NCI-H2227 treated with DMSO at 0.1 percent for 48 hours (cell line): ENCODE data around the gene NEUROD4.

ENCODE experiments used
- DNase-seq: peaks from one replicate; lab custom pipeline; 2025; lab: John Stamatoyannopoulos, UW

Gene NEUROD4

DNA sequence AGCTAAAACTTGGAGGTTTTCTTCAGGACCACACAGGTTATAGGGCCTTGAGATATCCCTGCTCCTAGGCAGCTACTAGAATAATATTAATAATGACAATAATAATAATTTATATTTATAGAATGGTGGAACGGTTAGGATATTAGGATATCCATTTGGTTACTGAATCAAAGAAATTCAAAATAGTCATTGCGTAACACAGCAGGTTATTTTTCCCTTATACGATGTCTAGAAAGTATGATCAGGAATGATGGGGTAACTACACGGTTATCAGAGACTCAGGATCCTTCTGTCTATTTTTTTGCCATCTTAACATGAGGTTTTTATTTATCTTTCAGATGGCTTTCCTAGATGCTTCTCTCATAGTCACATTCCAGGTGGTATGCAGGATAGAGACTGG is 39.0 kb downstream of the NEUROD4 start:
- DNase-seq: no peak

DNA sequence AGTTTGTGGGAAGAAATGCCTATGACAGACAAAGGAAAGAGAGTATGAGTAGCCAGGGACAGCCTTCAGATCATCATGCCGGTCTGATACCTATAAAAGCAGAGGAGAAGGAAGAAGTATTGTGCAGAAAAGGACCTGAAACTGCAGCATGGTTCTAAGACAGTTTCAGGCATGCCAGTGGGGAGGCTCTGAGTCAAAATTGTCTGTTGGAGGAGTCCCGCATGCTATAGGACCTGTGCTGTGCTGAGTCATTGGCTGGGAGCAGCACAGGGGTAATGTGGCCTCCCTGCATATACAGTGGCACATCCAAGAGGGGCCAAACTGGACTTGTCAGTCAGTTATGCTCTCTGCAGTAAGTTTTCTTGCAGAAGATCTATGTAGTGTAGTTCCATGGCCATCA is 40.7 kb downstream of the NEUROD4 start:
- no peak for DNase-seq

DNA sequence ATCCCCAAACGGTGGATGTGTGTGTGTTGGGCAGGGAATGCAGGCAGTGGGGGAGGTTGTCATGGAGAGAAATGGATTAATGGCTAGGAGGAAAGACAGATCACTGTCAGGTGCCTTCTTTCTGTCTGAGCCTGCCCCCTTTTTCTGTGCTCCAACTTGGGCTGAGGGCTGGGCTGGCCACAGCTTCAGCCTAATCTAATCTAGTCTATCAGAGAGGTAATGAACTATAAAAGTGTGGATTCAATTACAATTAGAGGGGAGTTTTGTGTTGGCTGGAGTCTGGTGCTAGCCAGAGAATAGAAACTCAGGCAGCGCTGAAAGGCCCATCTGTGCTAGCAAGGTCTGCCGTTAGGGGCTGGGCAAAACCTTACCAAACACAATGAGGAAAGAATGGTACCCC is 41.2 kb downstream of the NEUROD4 start:
- no peak for DNase-seq

DNA sequence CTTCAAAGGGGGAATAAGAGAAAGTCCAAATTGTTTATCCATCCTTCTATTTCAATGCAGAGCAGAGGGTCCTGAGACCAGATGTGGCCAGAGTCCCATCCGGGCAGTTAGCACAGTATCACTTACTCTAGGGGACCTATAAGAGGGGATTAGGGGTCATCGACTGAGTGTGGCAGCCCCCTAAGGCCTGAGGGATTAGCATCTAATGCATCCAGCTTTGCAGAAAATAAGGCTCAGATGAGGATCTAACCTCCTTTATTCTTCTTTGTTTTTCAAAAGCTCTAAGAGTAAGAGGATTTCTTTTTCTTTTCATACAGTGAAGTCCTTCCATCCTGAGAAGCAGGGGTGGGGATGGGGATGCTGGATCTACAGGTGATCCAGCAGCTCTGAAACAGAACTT is 43.5 kb downstream of the NEUROD4 start:
- no peak for DNase-seq

DNA sequence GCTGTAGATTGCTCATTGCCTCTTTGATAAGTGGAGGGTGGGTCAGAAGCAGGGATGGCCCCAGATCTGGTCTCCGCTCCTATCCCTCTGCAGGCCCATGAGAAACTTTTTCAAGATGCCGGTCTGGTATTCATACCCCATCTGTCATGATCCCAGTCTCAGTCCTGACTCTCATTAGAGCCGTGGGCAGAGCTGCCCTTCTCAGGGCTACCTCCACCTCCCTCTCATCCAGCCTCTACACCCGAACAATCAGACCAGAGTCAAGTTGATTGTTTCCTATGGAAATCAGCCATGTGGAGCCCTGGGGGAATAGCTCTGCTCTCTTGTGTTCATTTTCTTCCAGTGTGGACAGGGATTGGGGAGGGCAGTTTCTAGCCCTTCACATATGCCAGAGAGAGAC is 45.8 kb downstream of the NEUROD4 start:
- DNase-seq: no peak

DNA sequence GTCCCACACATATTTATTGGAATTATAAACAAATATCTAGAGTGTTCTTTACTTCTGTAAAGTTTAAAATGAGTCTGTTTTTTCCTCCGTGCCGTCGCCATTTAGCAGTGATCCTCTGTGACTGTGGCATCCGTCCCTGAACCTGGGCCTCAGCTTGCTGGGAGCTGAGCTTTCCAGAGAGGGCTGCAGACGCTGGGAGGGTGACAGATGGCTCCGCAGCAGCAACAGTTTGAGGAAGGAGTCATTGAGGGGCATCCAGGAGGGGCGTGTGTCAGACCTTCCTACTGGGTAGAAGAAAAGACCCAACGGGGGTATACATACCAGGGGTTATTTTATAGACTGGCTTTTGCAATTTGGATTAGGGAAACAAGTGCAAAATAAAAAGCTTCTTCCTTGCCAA is 47.9 kb downstream of the NEUROD4 start:
- no peak for DNase-seq

DNA sequence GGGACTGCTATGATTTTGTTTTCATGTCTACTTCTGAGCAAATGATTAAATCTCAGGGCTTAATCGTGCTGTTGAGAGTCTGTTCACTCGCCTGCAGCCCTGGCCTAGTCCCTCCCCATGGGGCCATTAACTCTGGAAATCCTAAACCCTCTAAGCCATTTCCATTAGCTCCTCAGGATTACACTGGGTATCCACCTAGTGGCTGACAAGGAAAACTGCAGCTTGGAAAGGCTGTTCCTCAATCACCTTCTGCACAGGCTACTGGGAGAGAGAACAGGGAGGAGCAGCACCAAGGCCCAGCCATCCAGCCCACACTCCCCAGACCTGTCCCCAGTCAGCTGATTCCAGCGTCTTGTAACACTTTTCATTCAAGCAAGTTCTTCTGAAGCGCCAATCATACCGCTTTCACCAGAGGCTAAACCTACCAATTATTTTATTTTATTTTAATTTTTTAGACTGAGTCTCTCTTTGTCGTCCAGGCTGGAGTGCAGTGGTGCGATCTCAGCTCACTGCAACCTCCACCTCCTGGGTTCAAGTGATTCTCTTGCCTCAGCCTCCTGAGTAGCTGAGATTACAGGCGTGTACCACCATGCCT is 48.7 kb downstream of the NEUROD4 start:
- peak; percentile 4 for DNase-seq

DNA sequence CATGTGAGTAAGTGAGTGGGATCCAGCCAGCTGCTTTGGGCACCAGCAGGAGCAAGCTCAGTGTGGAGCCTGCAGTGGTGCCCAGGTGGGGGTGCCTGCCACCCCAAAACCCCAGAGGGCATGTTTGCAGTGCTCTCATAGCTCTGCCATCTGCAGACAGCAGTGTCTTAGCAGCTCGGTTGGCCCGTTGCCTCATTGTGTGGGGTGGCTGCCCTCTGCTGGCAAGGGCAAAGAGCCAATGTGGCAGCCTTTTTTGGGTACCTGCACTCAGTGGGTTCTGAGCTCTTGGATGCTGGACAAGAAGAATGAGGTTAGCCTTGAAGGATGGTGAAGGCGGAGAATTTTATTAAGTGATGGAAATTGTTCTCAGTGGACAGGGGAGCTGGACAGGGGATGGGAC is 52.3 kb downstream of the NEUROD4 start:
- DNase-seq: no peak

DNA sequence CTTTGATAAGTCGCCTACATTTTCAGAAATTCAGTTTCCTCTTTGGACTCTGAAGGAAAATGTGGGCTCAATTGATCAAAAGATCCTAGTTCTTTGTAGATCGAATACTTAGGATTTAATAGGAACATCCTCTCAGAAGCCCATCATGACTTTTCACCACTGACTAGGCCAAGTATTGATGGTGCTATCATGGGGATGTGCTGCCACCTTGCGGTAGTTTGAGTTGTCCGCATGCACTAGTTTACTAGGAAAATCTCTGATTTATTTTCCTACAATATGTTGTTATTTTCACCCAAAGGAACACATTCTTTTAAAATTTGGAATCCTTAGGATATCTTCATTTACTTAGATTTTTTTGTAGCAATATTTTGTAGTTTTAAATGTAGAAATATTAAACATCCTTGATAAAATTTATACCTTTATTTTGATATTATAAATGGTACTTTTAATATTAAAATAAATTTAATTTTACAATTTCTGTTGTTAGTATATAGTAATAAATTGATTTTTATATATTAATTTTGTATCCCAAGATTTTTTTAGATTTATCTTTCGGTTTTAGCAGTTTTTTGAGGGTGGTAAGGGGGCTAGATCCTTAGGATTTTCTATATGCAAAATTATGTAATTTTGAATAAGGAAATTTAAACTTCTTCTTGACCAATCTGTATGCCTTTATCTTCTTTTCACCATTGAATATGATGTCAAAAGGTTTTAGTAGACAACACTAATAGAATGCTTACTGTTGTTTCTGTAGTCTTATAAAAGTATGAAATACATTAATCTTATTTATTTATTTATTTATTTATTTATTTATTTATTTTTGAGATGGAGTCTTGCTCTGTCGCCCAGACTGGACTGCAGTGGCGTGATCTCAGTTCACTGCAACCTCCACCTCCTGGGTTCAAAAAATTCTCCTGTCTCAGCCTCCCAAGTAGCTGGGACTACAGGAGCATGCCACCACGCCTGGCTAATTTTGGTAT is 53.6 kb downstream of the NEUROD4 start:
- peak; percentile 1 for DNase-seq

DNA sequence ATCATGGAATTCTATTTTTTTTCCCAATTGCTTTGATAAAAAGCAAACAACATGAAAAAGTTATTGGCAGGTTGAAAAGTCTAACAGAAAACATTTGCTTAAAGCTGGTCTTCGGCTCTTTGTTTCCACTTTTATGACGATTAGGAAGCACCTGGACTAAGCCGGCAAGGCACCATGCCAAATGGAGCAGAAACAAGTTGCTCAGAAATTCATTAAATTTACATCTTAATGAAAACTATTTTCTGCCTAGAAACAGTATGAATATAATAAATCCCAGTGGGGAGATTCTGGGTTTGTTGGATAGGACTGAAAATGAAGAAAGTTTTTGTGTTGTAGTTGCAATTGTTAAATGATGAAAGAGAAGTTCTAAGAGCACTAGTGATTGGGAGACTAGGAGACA is 55.0 kb downstream of the NEUROD4 start:
- no peak for DNase-seq
